HG02678 (cell line): ENCODE data around the gene IGSF8.

Source experiments
- ATAC-seq: cut with Tn5 transposase; IDR thresholded peaks from one replicate; pipeline ENCODE4 v1.9.1; 2021; ENCODE audit warnings: mild to moderate bottlenecking, moderate library complexity; ENCODE audit not compliant: unreplicated experiment

IGSF8 gene

DNA sequence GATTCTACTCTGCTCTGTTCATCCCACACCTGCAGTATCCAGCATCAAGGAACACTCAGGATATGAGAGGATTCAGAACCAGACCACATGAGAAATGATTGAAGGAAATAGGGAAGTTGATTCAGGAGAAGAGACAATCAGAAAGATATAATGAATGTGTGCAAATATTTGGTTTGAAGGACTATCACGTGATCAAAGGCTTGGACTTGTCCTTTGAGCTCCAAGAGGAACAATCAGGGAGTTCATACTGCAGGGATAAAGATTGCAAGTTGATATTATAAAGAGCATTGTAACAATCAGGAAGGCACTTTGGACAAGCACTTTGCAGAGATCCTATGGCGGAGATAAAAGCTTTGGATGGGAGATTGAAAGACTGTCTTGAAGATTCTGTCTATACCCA is 52.8 kb downstream of the IGSF8 start:
- ATAC-seq, result no peak

DNA sequence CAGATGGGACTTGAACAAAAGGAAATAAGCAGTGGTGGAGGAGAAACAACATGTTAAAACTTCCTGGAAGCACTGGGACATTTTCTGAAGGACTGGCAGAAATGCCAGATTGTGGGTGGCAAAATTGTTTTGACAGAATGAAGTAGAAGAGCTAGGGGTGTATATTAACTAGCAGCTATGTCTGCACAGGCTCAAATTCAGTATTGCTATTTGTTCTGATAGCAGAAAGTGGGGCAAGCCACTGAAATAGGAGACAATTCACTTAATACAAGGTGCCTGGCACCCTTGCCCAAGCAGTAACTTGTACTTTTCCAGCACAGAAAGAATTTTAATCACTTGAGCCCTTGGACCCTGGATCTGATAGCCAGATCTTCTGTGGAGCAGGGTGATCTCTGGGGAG is 54.9 kb downstream of the IGSF8 start:
- ATAC-seq, result no peak
